Endodermal cell (in vitro differentiated cells): ENCODE results near the gene FAM162A. TPM values are rescaled to one million over a fixed set of nuclear protein-coding genes. Genes with fewer than 3 reads are reported as not detected.

Source experiments
- DNase-seq: peaks from one replicate; pipeline ENCODE4 v3.0.0-alpha.2; 2017
- H3K27ac ChIP-seq: 2 replicates; pipeline ENCODE4 v1.5.1; 2013; ENCODE audit warnings: mild to moderate bottlenecking, low read depth, low read length, moderate library complexity
- H3K27me3 ChIP-seq: 2 replicates; pipeline ENCODE4 v1.6.1; 2013; ENCODE audit warnings: mild to moderate bottlenecking, low read length, moderate library complexity; ENCODE audit not compliant: insufficient read depth, control insufficient read depth, poor library complexity, severe bottlenecking
- H3K36me3 ChIP-seq: 2 replicates; pipeline ENCODE4 v1.7.0; 2013; ENCODE audit warnings: mild to moderate bottlenecking, low read length, moderate library complexity; ENCODE audit not compliant: control insufficient read depth, insufficient read depth
- H3K4me1 ChIP-seq: one replicate; pipeline ENCODE4 v1.7.0; 2013; ENCODE audit warnings: low read length; ENCODE audit not compliant: control insufficient read depth, insufficient read depth
- H3K4me3 ChIP-seq: 2 replicates; pipeline ENCODE4 v1.5.1; 2013; ENCODE audit warnings: mild to moderate bottlenecking, low read length, moderate library complexity
- H3K9ac ChIP-seq: 2 replicates; pipeline ENCODE4 v1.6.1; 2013; ENCODE audit warnings: mild to moderate bottlenecking, low read length, moderate library complexity; ENCODE audit not compliant: poor library complexity, severe bottlenecking; ENCODE audit errors: extremely low read depth
- H3K9me3 ChIP-seq: 2 replicates; pipeline ENCODE4 v1.6.1; 2013; ENCODE audit warnings: mild to moderate bottlenecking, low read length, moderate library complexity; ENCODE audit not compliant: control insufficient read depth
- H3K27ac Mint-ChIP-seq: 2 replicates; pipeline ENCODE4 v1.8.0; 2020; ENCODE audit warnings: mixed read lengths
- H3K27me3 Mint-ChIP-seq: 2 replicates; pipeline ENCODE4 v1.8.0; 2021; ENCODE audit warnings: mild to moderate bottlenecking, mixed read lengths; ENCODE audit not compliant: insufficient read depth
- H3K36me3 Mint-ChIP-seq: 2 replicates; pipeline ENCODE4 v1.8.0; 2020; ENCODE audit warnings: low read depth, mixed read lengths
- H3K4me1 Mint-ChIP-seq: 2 replicates; pipeline ENCODE4 v1.8.0; 2020; ENCODE audit warnings: mixed read lengths
- H3K4me3 Mint-ChIP-seq: 2 replicates; pipeline ENCODE4 v1.8.0; 2020; ENCODE audit warnings: mild to moderate bottlenecking, moderate library complexity, mixed read lengths
- H3K9me3 Mint-ChIP-seq: 2 replicates; pipeline ENCODE4 v1.8.0; 2020; ENCODE audit warnings: mild to moderate bottlenecking, mixed read lengths
- CTCF ChIP-seq: fragments of 200-600 bp; sonication (generic); conservative IDR thresholded peaks from 2 replicates; pipeline ENCODE4 v1.5.0; 2021; ENCODE audit warnings: antibody characterized with exemption, mild to moderate bottlenecking
- WGBS, 2 experiments: methylation state at CpG; one replicate each; pipeline versions ENCODE4 v1.1.5 to v1.1.7; 2013; ENCODE audit warnings: missing lambda C conversion rate in 2 of 2, mixed read lengths in 1 of 2; ENCODE audit not compliant: insufficient coverage in 1 of 2, insufficient read length in 1 of 2; 5-methylcytosine and 5-hydroxymethylcytosine counted together
- total RNA-seq, 2 donors: library from RNA; stranded (reverse); fragmentation: NEBNext Ultra II Directional in 1 of 2; extraction: Animal tissue kit (Norgen Biotek cat#: 25700) in 1 of 2; gene quantifications; 2 replicates in 1 of 2; 3 replicates in 1 of 2; pipeline ENCODE4 v1.2.1, GENCODE V29; 2021

The FAM162A gene
- total RNA-seq, 2 donors from 2014 or later: 40.9 to 61.7 TPM

- 95 to 100% methylated on average over 2 to 3 of the region's 3 CpGs for WGBS, 2 experiments
These were observed 67.4 kb downstream of the FAM162A start for GRCh38 chr3:122451371-122451770.

GRCh38 chr3:122456074-122456473, 72.1 kb downstream of the FAM162A start:
- no peaks in the 10 kb centered on the region for H3K27me3 Mint-ChIP-seq

More at GRCh38 chr3:122451371-122451770, 67.4 kb downstream of the FAM162A start:
- H3K36me3 ChIP-seq: peaks cover 76% of the 10 kb centered on the region
- Mint-ChIP-seq H3K4me3 (no peak overlapping the region), H3K4me1 (no peaks in the 10 kb centered on the region), H3K9me3 (peaks cover 25% of the 10 kb centered on the region), H3K27ac (no peak overlapping the region), H3K27me3 (no peaks in the 10 kb centered on the region), H3K36me3 (peaks cover 81% of the 10 kb centered on the region)
- DNase-seq: no peak
- H3K9me3 ChIP-seq: peaks cover 10% of the 10 kb centered on the region
- no peaks in the 10 kb centered on the region for H3K27me3 ChIP-seq
- TF ChIP-seq CTCF: no peak
- no peak overlapping the region for H3K4me3 ChIP-seq
- H3K4me1 ChIP-seq: no peaks in the 10 kb centered on the region
- H3K27ac ChIP-seq: no peak overlapping the region
- no peak overlapping the region for H3K9ac ChIP-seq

GRCh38 chr3:122457706-122458105, 73.7 kb downstream of the FAM162A start:
- 95 to 100% methylated on average over 2 of the region's 2 CpGs for WGBS, 2 experiments
- Histone ChIP-seq H3K27ac (no peak overlapping the region), H3K9ac (no peak overlapping the region), H3K4me1 (no peaks in the 10 kb centered on the region), H3K4me3 (no peak overlapping the region), H3K36me3 (peaks cover 96% of the 10 kb centered on the region), H3K27me3 (no peaks in the 10 kb centered on the region), H3K9me3 (no peaks in the 10 kb centered on the region)
- H3K27ac Mint-ChIP-seq: peak overlapping the region; percentile 42
- no peaks in the 10 kb centered on the region for H3K9me3 Mint-ChIP-seq
- TF ChIP-seq CTCF: no peak
- no peak overlapping the region for H3K4me3 Mint-ChIP-seq
- no peak for DNase-seq
- H3K27me3 Mint-ChIP-seq: no peaks in the 10 kb centered on the region
- H3K4me1 Mint-ChIP-seq: peaks cover 12% of the 10 kb centered on the region
- H3K36me3 Mint-ChIP-seq: peaks cover 74% of the 10 kb centered on the region

More at GRCh38 chr3:122456074-122456473, 72.1 kb downstream of the FAM162A start:
- TF ChIP-seq CTCF: no peak
- peaks cover 91% of the 10 kb centered on the region for H3K36me3 ChIP-seq
- no peak overlapping the region for H3K27ac ChIP-seq
- H3K27me3 ChIP-seq: no peaks in the 10 kb centered on the region
- no peak overlapping the region for H3K9ac ChIP-seq
- Mint-ChIP-seq H3K4me3 (no peak overlapping the region), H3K36me3 (peaks cover 69% of the 10 kb centered on the region), H3K4me1 (peaks cover 12% of the 10 kb centered on the region), H3K9me3 (no peaks in the 10 kb centered on the region), H3K27ac (no peak overlapping the region)
- no peak for DNase-seq
- no peaks in the 10 kb centered on the region for H3K9me3 ChIP-seq
- H3K4me1 ChIP-seq: no peaks in the 10 kb centered on the region
- no peak overlapping the region for H3K4me3 ChIP-seq
